T-cell (primary cell): ENCODE data around the gene SCAP. TPM values are rescaled to one million over a fixed set of nuclear protein-coding genes. Genes with fewer than 3 reads are reported as not detected.

Experiments
- ATAC-seq, 4 experiments: fragments of 200-7000 bp in 3 of 4; fragments of 150-1000 bp in 1 of 4; cut with Tn5 transposase; replicated peaks in 1 of 4; 1 replicate in 3 of 4; 2 replicates in 1 of 4; pipeline ENCODE4 v1.10.0; 2021; ENCODE audit warnings: moderate library complexity in 3 of 4, mild to moderate bottlenecking in 2 of 4, moderate number of reproducible peaks in 1 of 4
- CTCF ChIA-PET, 2 donors: fragments of 300-600 bp; sonication (Branson Sonifier 250); formaldehyde crosslinking; loops; one replicate each; lab custom pipeline; 2022; ENCODE audit warnings: antibody characterized with exemption in 2 of 2; lab: Charles Lee
- POLR2A ChIA-PET, 2 donors: fragments of 300-600 bp; sonication (Branson Sonifier 250); formaldehyde crosslinking; loops; one replicate each; lab custom pipeline; 2022; ENCODE audit warnings: antibody characterized with exemption in 2 of 2; lab: Charles Lee
- DNase-seq, 35 experiments: peaks; one replicate each; pipeline versions ENCODE4 v3.0.0 to v3.0.0-alpha.2; 2013 to 2023
- H3K27ac ChIP-seq: one replicate; pipeline ENCODE4 v1.5.1; 2013; ENCODE audit warnings: low read length
- H3K27me3 ChIP-seq, 2 experiments: replicated peaks in 1 of 2; 1 replicate in 1 of 2; 2 replicates in 1 of 2; pipeline versions ENCODE4 v1.6.1 to v1.7.0; 2013; ENCODE audit warnings: low read length in 1 of 2, mixed read lengths in 1 of 2; ENCODE audit not compliant: control insufficient read depth in 2 of 2, insufficient read depth in 2 of 2; ENCODE audit errors: extremely low read depth in 1 of 2
- H3K36me3 ChIP-seq, 2 donors: 1 replicate in 1 of 2; 2 replicates in 1 of 2; pipeline versions ENCODE4 v1.6.1 to v1.7.0; 2013; ENCODE audit warnings: low read length in 1 of 2; ENCODE audit not compliant: control insufficient read depth in 2 of 2, insufficient read depth in 1 of 2; ENCODE audit errors: extremely low read depth in 1 of 2
- H3K4me1 ChIP-seq, 2 experiments: 1 replicate in 1 of 2; 2 replicates in 1 of 2; pipeline versions ENCODE4 v1.6.1 to v1.7.0; 2013; ENCODE audit warnings: low read length in 2 of 2, mixed read lengths in 1 of 2; ENCODE audit not compliant: insufficient read depth in 2 of 2, control insufficient read depth in 1 of 2; ENCODE audit errors: extremely low read depth in 1 of 2
- H3K4me3 ChIP-seq, 2 donors: 1 replicate in 1 of 2; 2 replicates in 1 of 2; pipeline versions ENCODE4 v1.5.1 to v1.7.0; 2013; ENCODE audit warnings: mild to moderate bottlenecking in 2 of 2, low read length in 1 of 2, moderate library complexity in 1 of 2; ENCODE audit not compliant: control insufficient read depth in 1 of 2; ENCODE audit errors: extremely low read depth in 1 of 2
- H3K9me3 ChIP-seq: 2 replicates; pipeline ENCODE4 v1.7.0; 2013
- H3K27ac Mint-ChIP-seq, 2 donors: one replicate each; pipeline ENCODE4 v1.8.0; 2020 to 2021; ENCODE audit warnings: mild to moderate bottlenecking in 2 of 2, mixed read lengths in 2 of 2
- H3K27me3 Mint-ChIP-seq, 2 donors: one replicate each; pipeline ENCODE4 v1.8.0; 2021 to 2022; ENCODE audit warnings: mixed read lengths in 2 of 2
- H3K36me3 Mint-ChIP-seq: one replicate; pipeline ENCODE4 v1.8.0; 2021; ENCODE audit warnings: mixed read lengths
- H3K4me1 Mint-ChIP-seq, 3 donors: one replicate each; pipeline ENCODE4 v1.8.0; 2020 to 2022; ENCODE audit warnings: mixed read lengths in 3 of 3, mild to moderate bottlenecking in 1 of 3
- H3K4me3 Mint-ChIP-seq, 3 donors: one replicate each; pipeline ENCODE4 v1.8.0; 2020 to 2022; ENCODE audit warnings: mild to moderate bottlenecking in 3 of 3, mixed read lengths in 3 of 3, moderate library complexity in 3 of 3
- H3K9me3 Mint-ChIP-seq, 3 donors: one replicate each; pipeline ENCODE4 v1.8.0; 2020 to 2022; ENCODE audit warnings: mixed read lengths in 3 of 3
- WGBS: methylation state at CpG from one replicate; pipeline ENCODE4 v1.1.5; 2013; ENCODE audit warnings: missing lambda C conversion rate; ENCODE audit not compliant: insufficient coverage; 5-methylcytosine and 5-hydroxymethylcytosine counted together
- total RNA-seq, 35 experiments: library from RNA in 6 of 35; stranded (reverse) in 6 of 35; fragments of 120-200 nt in 1 of 35; gene quantifications; one replicate each; pipeline versions ENCODE4 v1.2.1 to v1.2.4 and lab custom pipeline; 2013 to 2026

Gene SCAP
- total RNA-seq, 5 donors from 2014 or later (not counting 1 experiment from before 2014, with no cell fraction given), result 86.6 to 108 (median 95.3) TPM

DNA sequence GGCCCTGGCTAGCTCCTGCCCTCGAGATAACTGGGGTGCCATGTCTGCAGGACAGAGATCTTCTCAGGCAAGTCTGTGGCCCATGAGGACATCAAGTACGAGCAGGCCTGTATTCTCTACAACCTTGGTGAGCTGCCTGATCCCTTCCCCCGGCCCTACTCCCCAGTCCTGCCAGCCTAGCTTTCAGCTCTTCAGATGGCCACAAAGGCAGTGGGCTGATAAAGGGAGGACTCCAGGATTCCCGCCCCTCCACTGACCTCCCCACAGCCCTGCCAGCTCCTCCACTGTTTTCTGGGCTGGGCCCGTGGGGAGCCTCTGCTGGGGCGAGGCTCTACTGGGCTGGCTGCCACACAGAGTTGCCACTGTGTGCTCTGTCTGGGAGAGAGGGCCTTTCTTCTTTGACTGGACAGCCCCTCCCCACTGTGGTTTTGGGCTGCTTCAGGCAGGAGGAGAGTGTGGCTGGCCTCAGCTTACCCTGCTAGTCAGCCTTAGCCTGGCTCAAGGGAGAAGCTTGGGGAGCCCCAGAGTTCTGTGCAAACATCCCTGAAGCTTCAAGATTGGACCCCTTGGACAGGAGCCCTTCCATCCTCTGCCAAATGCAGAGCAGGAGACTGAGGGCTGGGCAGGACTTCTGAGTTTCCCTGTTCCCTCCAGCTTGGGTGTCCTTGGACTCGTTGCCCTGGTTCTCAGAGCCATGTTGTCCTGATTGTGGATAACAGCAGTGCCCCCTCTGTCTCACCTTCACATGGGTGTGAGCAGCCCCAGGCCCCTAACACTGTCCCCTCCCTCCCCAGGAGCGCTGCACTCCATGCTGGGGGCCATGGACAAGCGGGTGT is 70.6 kb downstream of the SCAP start:
- H3K9me3 Mint-ChIP-seq, result no peaks in the 10 kb centered on the region
- no peak for DNase-seq
- H3K27ac Mint-ChIP-seq, result no peak overlapping the region
- H3K4me3 Mint-ChIP-seq, result no peak overlapping the region
- H3K27me3 Mint-ChIP-seq, result no peaks in the 10 kb centered on the region
- WGBS, result 100% methylated on average over 4 of the region's 9 CpGs
- ChIA-PET CTCF (no interaction called here), POLR2A (no interaction called here)
- no peaks in the 10 kb centered on the region for H3K27me3 ChIP-seq
- peaks cover 18% of the 10 kb centered on the region for H3K36me3 Mint-ChIP-seq
- no peak overlapping the region for H3K4me3 ChIP-seq
- H3K9me3 ChIP-seq, result no peaks in the 10 kb centered on the region
- no peak overlapping the region for H3K27ac ChIP-seq
- no peak for ATAC-seq
- peaks cover 0 to 6% (median 0%) of the 10 kb centered on the region in 3 donors for H3K4me1 Mint-ChIP-seq
- H3K4me1 ChIP-seq, result no peaks in the 10 kb centered on the region
- peaks cover 23 to 55% of the 10 kb centered on the region in 2 donors for H3K36me3 ChIP-seq

DNA sequence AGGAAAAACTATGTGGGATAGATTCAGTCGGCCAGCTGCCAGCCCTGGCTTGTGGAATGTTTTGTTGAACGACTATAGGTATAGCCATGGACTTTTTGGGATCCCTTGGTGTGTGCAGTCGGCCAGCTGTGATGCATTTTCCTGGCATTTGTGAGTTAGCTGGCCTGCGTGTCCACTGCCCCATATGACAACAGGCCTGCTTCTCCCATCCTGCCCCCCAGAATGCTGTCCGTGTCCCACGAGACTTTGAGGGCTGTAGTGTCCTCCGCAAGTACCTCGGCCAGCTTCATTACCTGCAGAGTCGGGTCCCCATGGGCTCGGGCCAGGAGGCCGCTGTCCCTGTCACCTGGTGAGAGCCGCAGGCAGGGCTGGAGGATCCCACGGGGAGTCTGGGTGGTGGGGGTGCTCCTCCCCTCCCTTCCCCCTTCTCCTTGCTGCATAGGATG is 71.3 kb downstream of the SCAP start:
- no peaks in the 10 kb centered on the region for H3K27me3 Mint-ChIP-seq
- POLR2A ChIA-PET, result no interaction called here

GRCh38 chr3:47399531-47400270 is 76.0 kb downstream of the SCAP start:
- Histone ChIP-seq H3K36me3 (peaks cover 3 to 43% of the 10 kb centered on the region in 2 donors), H3K4me1 (no peaks in the 10 kb centered on the region), H3K27ac (no peak overlapping the region), H3K4me3 (no peak overlapping the region), H3K9me3 (no peaks in the 10 kb centered on the region), H3K27me3 (no peaks in the 10 kb centered on the region)
- peaks cover 13 to 22% (median 21%) of the 10 kb centered on the region in 3 donors for H3K4me1 Mint-ChIP-seq
- H3K4me3 Mint-ChIP-seq, result no peak overlapping the region
- no peaks in the 10 kb centered on the region for H3K27me3 Mint-ChIP-seq
- H3K9me3 Mint-ChIP-seq, result no peaks in the 10 kb centered on the region
- ChIA-PET POLR2A (interaction anchor here in 1 of 2 donors (0.6 kb wide), 1 partner anchor 76 kb away, joined by 6 read pairs; no protein-coding TSS in a partner anchor), CTCF (no interaction called here)
- peaks cover 16% of the 10 kb centered on the region for H3K36me3 Mint-ChIP-seq
- H3K27ac Mint-ChIP-seq, result no peak overlapping the region
- WGBS, result 100% methylated on average over 3 of the region's 9 CpGs
- DNase-seq (no peak), ATAC-seq (no peak)

More for the DNA sequence above, 71.3 kb downstream of the SCAP start:
- Mint-ChIP-seq H3K36me3 (peaks cover 20% of the 10 kb centered on the region), H3K4me1 (peaks cover 0 to 12% (median 0%) of the 10 kb centered on the region in 3 donors), H3K27ac (no peak overlapping the region), H3K4me3 (no peak overlapping the region), H3K9me3 (no peaks in the 10 kb centered on the region)
- no peaks in the 10 kb centered on the region for H3K27me3 ChIP-seq
- DNase-seq (no peak), ATAC-seq (no peak)
- WGBS, result 92% methylated on average over 7 of the region's 13 CpGs
- no peak overlapping the region for H3K27ac ChIP-seq
- H3K9me3 ChIP-seq, result no peaks in the 10 kb centered on the region
- H3K4me1 ChIP-seq, result no peaks in the 10 kb centered on the region
- H3K4me3 ChIP-seq, result no peak overlapping the region
- peaks cover 19 to 54% of the 10 kb centered on the region in 2 donors for H3K36me3 ChIP-seq
- CTCF ChIA-PET, result no interaction called here

DNA sequence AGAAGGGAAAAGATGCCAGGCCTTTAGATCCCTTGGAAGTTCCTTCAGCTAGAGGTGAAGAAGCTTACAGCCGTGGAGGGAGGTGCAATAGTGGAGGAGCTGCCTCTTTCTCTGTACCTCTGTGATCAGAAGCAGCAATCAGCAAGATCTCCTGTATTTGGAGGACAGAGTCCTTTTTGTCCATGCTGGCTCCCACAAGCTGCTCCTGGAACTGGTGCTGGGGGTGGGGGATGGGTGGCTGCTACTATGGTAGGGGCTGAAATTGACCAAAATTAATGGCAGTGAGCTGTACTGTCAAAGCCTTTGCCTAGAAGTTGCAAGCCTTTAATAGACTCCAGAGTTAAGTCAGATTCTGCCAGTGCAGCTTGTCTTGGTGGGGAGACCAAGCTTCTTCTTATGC is 76.7 kb downstream of the SCAP start:
- H3K36me3 Mint-ChIP-seq, result peaks cover 18% of the 10 kb centered on the region
- no peak overlapping the region for H3K4me3 Mint-ChIP-seq
- H3K36me3 ChIP-seq, result peaks cover 3 to 40% of the 10 kb centered on the region in 2 donors
- no peak for ATAC-seq
- no peak for DNase-seq
- H3K4me1 Mint-ChIP-seq, result peaks cover 20 to 28% (median 28%) of the 10 kb centered on the region in 3 donors
- ChIA-PET CTCF (interaction anchor here in 1 of 2 donors (0.5 kb wide), 1 partner anchor 331 kb away, joined by 5 read pairs; no protein-coding TSS in a partner anchor), POLR2A (interaction anchor here in 1 of 2 donors (0.6 kb wide), 1 partner anchor 75 kb away, joined by 6 read pairs; no protein-coding TSS in a partner anchor)
- H3K27me3 Mint-ChIP-seq, result no peaks in the 10 kb centered on the region
- H3K4me1 ChIP-seq, result peaks cover 0 to 5% of the 10 kb centered on the region in 2 experiments
- H3K27ac Mint-ChIP-seq, result no peak overlapping the region
- H3K4me3 ChIP-seq, result no peak overlapping the region
- H3K9me3 ChIP-seq, result no peaks in the 10 kb centered on the region
- no peaks in the 10 kb centered on the region for H3K9me3 Mint-ChIP-seq
- no peak overlapping the region for H3K27ac ChIP-seq
- 100% methylated on average over 1 of the region's 1 CpG for WGBS
- no peaks in the 10 kb centered on the region for H3K27me3 ChIP-seq

DNA sequence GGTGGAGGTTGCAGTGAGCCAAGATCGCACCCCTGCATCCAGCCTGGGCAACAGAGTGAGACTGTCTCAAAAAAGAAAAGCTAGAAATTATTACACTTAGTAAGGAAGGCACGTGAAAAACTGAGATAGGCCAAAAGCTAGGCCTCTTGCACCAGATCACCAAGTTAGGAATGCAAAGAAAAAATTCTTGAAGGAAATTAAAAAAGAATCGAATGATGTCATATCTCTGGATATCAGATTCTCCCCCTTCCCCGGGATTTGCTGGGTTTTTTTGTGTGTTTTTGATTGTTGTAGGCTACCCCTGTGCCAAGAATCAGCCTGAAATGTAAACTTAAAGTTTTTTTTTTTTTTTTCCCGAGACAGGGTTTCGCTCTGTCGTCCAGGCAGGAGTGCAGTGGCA is 77.5 kb downstream of the SCAP start:
- no peak overlapping the region for H3K4me3 ChIP-seq
- 100% methylated on average over 1 of the region's 7 CpGs for WGBS
- ATAC-seq, result no peak

DNA sequence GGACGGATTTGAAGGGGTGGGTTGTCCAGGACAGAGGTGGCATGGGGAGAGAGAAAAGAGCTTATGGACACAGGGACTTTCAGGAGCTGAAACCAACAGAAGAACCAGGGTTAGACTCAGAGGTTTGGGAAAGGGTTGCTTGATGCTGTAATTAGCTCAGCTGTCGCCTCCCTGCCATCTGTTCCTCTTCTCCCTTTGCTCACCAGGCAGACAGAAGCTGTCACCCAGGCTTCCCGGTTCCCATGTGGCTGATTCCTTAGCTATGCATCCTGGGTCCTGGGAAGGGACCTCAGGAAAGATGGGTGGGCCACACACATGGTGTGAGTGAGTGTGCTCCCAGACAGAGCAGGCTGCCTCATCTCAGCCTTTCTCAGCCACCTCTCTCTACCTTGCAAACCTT is 80.9 kb downstream of the SCAP start:
- H3K4me3 Mint-ChIP-seq, result no peak overlapping the region
- peaks cover 3 to 33% of the 10 kb centered on the region in 2 donors for H3K36me3 ChIP-seq
- 100% methylated on average over 1 of the region's 3 CpGs for WGBS
- ChIA-PET CTCF (no interaction called here), POLR2A (no interaction called here)
- no peak overlapping the region for H3K4me3 ChIP-seq
- DNase-seq (no peak), ATAC-seq (no peak)
- no peaks in the 10 kb centered on the region for H3K27me3 Mint-ChIP-seq
- peaks cover 0 to 8% of the 10 kb centered on the region in 2 experiments for H3K4me1 ChIP-seq
- H3K27ac Mint-ChIP-seq, result peak overlapping the region in 1 of 2 donors; percentile 61
- H3K9me3 ChIP-seq, result no peaks in the 10 kb centered on the region
- H3K9me3 Mint-ChIP-seq, result no peaks in the 10 kb centered on the region
- H3K27ac ChIP-seq, result no peak overlapping the region
- peaks cover 34 to 52% (median 45%) of the 10 kb centered on the region in 3 donors for H3K4me1 Mint-ChIP-seq
- no peaks in the 10 kb centered on the region for H3K27me3 ChIP-seq
- H3K36me3 Mint-ChIP-seq, result peaks cover 11% of the 10 kb centered on the region

More for the DNA sequence above, 77.5 kb downstream of the SCAP start:
- Histone ChIP-seq H3K4me1 (peaks cover 0 to 5% of the 10 kb centered on the region in 2 experiments), H3K27ac (no peak overlapping the region), H3K27me3 (no peaks in the 10 kb centered on the region), H3K36me3 (peaks cover 3 to 35% of the 10 kb centered on the region in 2 donors), H3K9me3 (no peaks in the 10 kb centered on the region)
- Mint-ChIP-seq H3K4me1 (peaks cover 25 to 34% (median 33%) of the 10 kb centered on the region in 3 donors), H3K27ac (no peak overlapping the region), H3K27me3 (no peaks in the 10 kb centered on the region), H3K9me3 (no peaks in the 10 kb centered on the region), H3K4me3 (no peak overlapping the region), H3K36me3 (peaks cover 14% of the 10 kb centered on the region)
- POLR2A ChIA-PET, result no interaction called here
- DNase-seq, result no peak
- CTCF ChIA-PET, result interaction anchor here in 1 of 2 donors (0.5 kb wide), 1 partner anchor 332 kb away, joined by 5 read pairs; no protein-coding TSS in a partner anchor
